Measurements from ENCODE around the gene RABL6. TPM values are rescaled to one million over a fixed set of nuclear protein-coding genes. Genes with fewer than 3 reads are reported as not detected.
"Not testable (repeated sequence)": the region's sequence is repeated elsewhere in the genome, so short reads cannot be mapped to it uniquely, and the experiment has no call there.

The RABL6 gene
- total RNA-seq, 6 experiments from 2014 or later = 77.8 to 87.7 (median 84.0) TPM

GRCh38 chr9:136839229-136840139, 31.7 kb downstream of the RABL6 start:
- Mint-ChIP-seq H3K4me1 (ENCODE audit: low read depth) (peaks cover 20% of the 10 kb centered on the region), H3K9me3 (no peaks in the 10 kb centered on the region), H3K27ac (no peak overlapping the region), H3K27me3 (ENCODE audit: insufficient read depth) (peaks cover 10% of the 10 kb centered on the region), H3K4me3 (no peak overlapping the region), H3K36me3 (ENCODE audit: low read depth) (peaks cover 4% of the 10 kb centered on the region)
- no peak for DNase-seq
- TF ChIP-seq CTCF (IDR thresholded peaks at IDR 0.05) = no peak

- Mint-ChIP-seq H3K4me1 (ENCODE audit: low read depth) (peaks cover 20% of the 10 kb centered on the region), H3K4me3 (peak overlapping the region; percentile 41; the same call in 1 of the 2 replicates), H3K27ac (no peak overlapping the region), H3K27me3 (ENCODE audit: insufficient read depth) (peaks cover 10% of the 10 kb centered on the region), H3K36me3 (ENCODE audit: low read depth) (peaks cover 4% of the 10 kb centered on the region), H3K9me3 (no peaks in the 10 kb centered on the region)
- no peak for TF ChIP-seq CTCF (IDR thresholded peaks at IDR 0.05)
- DNase-seq = no peak
Measured at GRCh38 chr9:136840140-136840876, 32.6 kb downstream of the RABL6 start.

GRCh38 chr9:136840877-136841645, 33.3 kb downstream of the RABL6 start:
- H3K27me3 Mint-ChIP-seq (ENCODE audit: insufficient read depth) = peaks cover 10% of the 10 kb centered on the region
- H3K4me1 Mint-ChIP-seq (ENCODE audit: low read depth) = peaks cover 20% of the 10 kb centered on the region
- H3K4me3 Mint-ChIP-seq = no peak overlapping the region; the same call in 1 of the 2 replicates
- peaks cover 4% of the 10 kb centered on the region for H3K36me3 Mint-ChIP-seq (ENCODE audit: low read depth)
- peak; percentile 59 for DNase-seq
- H3K9me3 Mint-ChIP-seq = no peaks in the 10 kb centered on the region
- no peak for TF ChIP-seq CTCF (IDR thresholded peaks at IDR 0.05)
- peak overlapping the region; percentile 9; the same call in 1 of the 2 replicates for H3K27ac Mint-ChIP-seq

GRCh38 chr9:136841646-136842379, 34.1 kb downstream of the RABL6 start:
- H3K27ac Mint-ChIP-seq = peak overlapping the region; percentile 9; the same call in 1 of the 2 replicates
- H3K36me3 Mint-ChIP-seq (ENCODE audit: low read depth) = not testable (repeated sequence)

GRCh38 chr9:136842380-136842948, 34.7 kb downstream of the RABL6 start, which contains the start of gene AJM1:
Gene AJM1, plus strand, starts transcription at chr9:136842478. Its CDS starts 1,937 bp downstream, at chr9:136844415.
- H3K27me3 Mint-ChIP-seq (ENCODE audit: insufficient read depth) = peaks cover 14% of the 10 kb centered on the region
- H3K4me1 Mint-ChIP-seq (ENCODE audit: low read depth) = peaks cover 20% of the 10 kb centered on the region
- not testable (repeated sequence) for H3K36me3 Mint-ChIP-seq (ENCODE audit: low read depth); H3K9me3 Mint-ChIP-seq
- H3K4me3 Mint-ChIP-seq = peak within 1 kb of the TSS; percentile 89
- TF ChIP-seq CTCF (IDR thresholded peaks at IDR 0.05) = peak; percentile 91
- DNase-seq = peak; percentile 61
- peak within 1 kb of the TSS; percentile 53 for H3K27ac Mint-ChIP-seq

More at GRCh38 chr9:136841646-136842379, 34.1 kb downstream of the RABL6 start:
- not testable (repeated sequence) for H3K9me3 Mint-ChIP-seq, DNase-seq
- Mint-ChIP-seq H3K4me3 (peak overlapping the region; percentile 89), H3K27me3 (ENCODE audit: insufficient read depth) (peaks cover 14% of the 10 kb centered on the region), H3K4me1 (ENCODE audit: low read depth) (peaks cover 20% of the 10 kb centered on the region)

GRCh38 chr9:136843159-136843800, 35.5 kb downstream of the RABL6 start:
- H3K4me3 Mint-ChIP-seq = peak overlapping the region; percentile 63
- H3K27ac Mint-ChIP-seq = peak overlapping the region; percentile 55
- not testable (repeated sequence) for H3K9me3 Mint-ChIP-seq; DNase-seq; H3K36me3 Mint-ChIP-seq (ENCODE audit: low read depth)
- peaks cover 20% of the 10 kb centered on the region for H3K27me3 Mint-ChIP-seq (ENCODE audit: insufficient read depth)
- peaks cover 20% of the 10 kb centered on the region for H3K4me1 Mint-ChIP-seq (ENCODE audit: low read depth)
